ENCODE data around the gene SRGAP3. TPM values are rescaled to one million over a fixed set of nuclear protein-coding genes. Genes with fewer than 3 reads are reported as not detected.

SRGAP3 gene
- total and polyA plus RNA-seq, 8 donors = 5.1 to 28.9 (median 22.4) TPM

GRCh38 chr3:9280451-9281219 lies 31.2 kb upstream of the SRGAP3 start:
- intact Hi-C loops (cut with DNase I) = no loop called here
- peak in 2 of 4 donors; percentile 17 to 37 for DNase-seq
- no peak for TF ChIP-seq CTCF (IDR thresholded peaks at IDR 0.05)
- no peak for ATAC-seq
- Histone ChIP-seq H3K9me3 (no peaks in the 10 kb centered on the region), H3K36me3 (no peaks in the 10 kb centered on the region), H3K4me1 (no peaks in the 10 kb centered on the region), H3K4me3 (no peak overlapping the region), H3K27ac (no peak overlapping the region), H3K27me3 (no peaks in the 10 kb centered on the region)

- DNase-seq = peak in 1 of 4 donors; percentile 19
- no peak overlapping the region for H3K27ac ChIP-seq
Observed at GRCh38 chr3:9279966-9280365, 30.5 kb upstream of the SRGAP3 start.

GRCh38 chr3:9278498-9278897 lies 29.1 kb upstream of the SRGAP3 start:
- Histone ChIP-seq H3K4me3 (no peak overlapping the region), H3K27ac (no peak overlapping the region), H3K4me1 (no peaks in the 10 kb centered on the region), H3K36me3 (no peaks in the 10 kb centered on the region), H3K27me3 (no peaks in the 10 kb centered on the region), H3K9me3 (no peaks in the 10 kb centered on the region)
- TF ChIP-seq CTCF (IDR thresholded peaks at IDR 0.05) = no peak
- DNase-seq = no peak
- ATAC-seq = no peak
- intact Hi-C loops (cut with DNase I) = no loop called here

More at GRCh38 chr3:9279966-9280365, 30.5 kb upstream of the SRGAP3 start:
- intact Hi-C loops (cut with DNase I) = no loop called here
- TF ChIP-seq CTCF (IDR thresholded peaks at IDR 0.05) = no peak
- no peaks in the 10 kb centered on the region for H3K27me3 ChIP-seq
- no peak overlapping the region for H3K4me3 ChIP-seq
- H3K9me3 ChIP-seq = no peaks in the 10 kb centered on the region
- ATAC-seq = no peak
- no peaks in the 10 kb centered on the region for H3K4me1 ChIP-seq
- no peaks in the 10 kb centered on the region for H3K36me3 ChIP-seq

GRCh38 chr3:9278085-9278484 lies 28.6 kb upstream of the SRGAP3 start:
- no peak for ATAC-seq
- Histone ChIP-seq H3K9me3 (no peaks in the 10 kb centered on the region), H3K4me1 (no peaks in the 10 kb centered on the region), H3K27me3 (no peaks in the 10 kb centered on the region), H3K4me3 (no peak overlapping the region), H3K27ac (no peak overlapping the region), H3K36me3 (no peaks in the 10 kb centered on the region)
- no peak for DNase-seq
- intact Hi-C loops (cut with DNase I) = no loop called here
- no peak for TF ChIP-seq CTCF (IDR thresholded peaks at IDR 0.05)

DNA sequence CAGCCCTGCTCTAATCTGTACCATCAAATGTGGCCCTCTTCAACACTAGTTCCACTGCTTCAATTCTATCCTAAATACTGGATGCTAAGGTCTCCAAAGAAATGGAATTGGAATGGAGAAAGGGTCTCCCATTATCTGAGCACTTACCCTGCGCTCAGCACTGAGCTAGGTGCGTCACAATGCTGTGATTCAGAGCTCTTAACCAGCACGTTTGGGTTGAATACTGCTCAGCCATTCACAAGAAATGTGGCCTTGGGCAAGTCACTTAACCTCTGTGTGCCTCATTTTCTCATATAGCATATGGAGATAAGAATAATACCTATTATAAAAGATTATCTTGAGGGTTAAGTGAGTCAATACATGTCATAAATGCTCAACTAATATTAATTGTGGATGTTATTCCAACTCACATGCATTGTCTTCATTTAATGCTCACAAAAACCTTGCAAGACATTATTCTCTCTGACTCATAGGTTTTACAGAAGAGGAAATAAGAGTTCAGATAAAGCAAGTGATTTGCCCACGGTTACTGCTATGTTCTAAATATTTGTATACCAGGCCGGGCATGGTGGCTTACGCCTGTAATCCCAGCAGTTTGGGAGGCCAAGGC lies 27.4 kb upstream of the SRGAP3 start:
- no peak for DNase-seq
- no peak overlapping the region for H3K4me3 ChIP-seq
- ATAC-seq = no peak
- intact Hi-C loops (cut with DNase I) = no loop called here
- H3K9me3 ChIP-seq = no peaks in the 10 kb centered on the region
- no peaks in the 10 kb centered on the region for H3K36me3 ChIP-seq
- no peaks in the 10 kb centered on the region for H3K27me3 ChIP-seq
- no peaks in the 10 kb centered on the region for H3K4me1 ChIP-seq
- H3K27ac ChIP-seq = no peak overlapping the region
- no peak for TF ChIP-seq CTCF (IDR thresholded peaks at IDR 0.05)
